ENCODE data around the gene MED23. TPM values are rescaled to one million over a fixed set of nuclear protein-coding genes. Genes with fewer than 3 reads are reported as not detected.

The MED23 gene
- total and polyA plus RNA-seq, 2 experiments from 2014 or later: 8.6 to 23.6 TPM

- no peak overlapping the region for H3K4me3 ChIP-seq
- H2AFZ ChIP-seq: no peak overlapping the region
- H3K4me2 ChIP-seq: no peak overlapping the region
- Mint-ChIP-seq H3K9me3 (no peaks in the 10 kb centered on the region), H3K36me3 (ENCODE audit: low read depth) (no peaks in the 10 kb centered on the region), H3K4me1 (no peaks in the 10 kb centered on the region), H3K27me3 (ENCODE audit: insufficient read depth, low read depth, poor library complexity) (no peaks in the 10 kb centered on the region), H3K4me3 (no peak overlapping the region), H3K27ac (no peak overlapping the region)
- no peaks in the 10 kb centered on the region for H3K36me3 ChIP-seq (ENCODE audit: insufficient read depth)
- H3K27me3 ChIP-seq (ENCODE audit: insufficient read depth): no peaks in the 10 kb centered on the region; the same call in 1 of the 2 replicates
- TF ChIP-seq CTCF (conservative IDR thresholded peaks at IDR 0.05; ENCODE audit: low read depth in 2 of 2): no peak
- TF ChIP-seq EZH2 (IDR thresholded peaks at IDR 0.05; ENCODE audit: low read depth, unreplicated experiment): no peak
- TF ChIP-seq ZNF331 (CRISPR knock-in tag; IDR thresholded peaks at IDR 0.05; ENCODE audit: low read depth): no peak
- no peak for TF ChIP-seq ETS1 (IDR thresholded peaks at IDR 0.05)
- no peak for TF ChIP-seq ZNF462 (CRISPR knock-in tag; IDR thresholded peaks at IDR 0.05)
- no peak for TF ChIP-seq EZH2phosphoT487 (IDR thresholded peaks at IDR 0.05; ENCODE audit: unreplicated experiment)
- TF ChIP-seq POLR2AphosphoS5 (IDR thresholded peaks at IDR 0.05; ENCODE audit: low read depth): no peak
- TF ChIP-seq ZNF114 (CRISPR knock-in tag; IDR thresholded peaks at IDR 0.05): no peak
- TF ChIP-seq CREB1 (CRISPR knock-in tag; IDR thresholded peaks at IDR 0.05; ENCODE audit: low read depth): no peak
- DNase-seq (ENCODE audit: low spot score) (no peak), ATAC-seq (no peak)
- no peaks in the 10 kb centered on the region for H3K4me1 ChIP-seq (ENCODE audit: insufficient read depth)
- no peaks in the 10 kb centered on the region for H4K20me1 ChIP-seq (replicated peaks; ENCODE audit: insufficient read depth)
- H3K79me2 ChIP-seq (replicated peaks; ENCODE audit: insufficient read depth): no peaks in the 10 kb centered on the region
- no peak overlapping the region for H3K27ac ChIP-seq (ENCODE audit: low read depth)
- H3F3A ChIP-seq (replicated peaks; ENCODE audit: low read depth): no peaks in the 10 kb centered on the region
- no peaks in the 10 kb centered on the region for H3K9me2 ChIP-seq (ENCODE audit: insufficient read depth)
Observed at GRCh38 chr6:131642565-131642964, 14.5 kb upstream of the MED23 start.
